GM19238 (cell line): ENCODE data around the gene DISP1.
"Not testable (repeated sequence)": the region's sequence is repeated elsewhere in the genome, so short reads cannot be mapped to it uniquely, and the experiment has no call there.

Experiments used
- DNase-seq: peaks from one replicate; pipeline ENCODE4 v3.0.0; 2011; ENCODE audit warnings: low spot score; ENCODE audit not compliant: insufficient read length

The DISP1 gene

DNA sequence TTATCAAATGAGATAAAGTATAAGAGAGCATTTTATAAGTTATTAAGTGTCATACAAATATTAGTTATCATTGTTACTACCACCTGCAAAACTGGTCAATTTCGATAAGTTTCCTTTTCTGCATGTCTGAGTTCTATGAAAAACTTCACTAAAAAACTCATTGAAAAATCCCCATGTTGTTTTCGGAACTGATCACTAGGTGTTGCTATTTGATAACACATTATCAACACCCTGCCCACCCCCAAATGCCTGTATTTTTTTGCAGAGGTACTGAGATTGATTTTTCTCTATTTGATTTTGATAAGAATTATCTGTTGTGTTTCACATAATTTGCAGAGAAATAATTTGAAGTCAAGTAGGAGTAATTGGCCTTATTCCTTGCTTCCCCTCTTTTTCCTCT lies 22.1 kb upstream of the DISP1 start:
- no peak for DNase-seq

DNA sequence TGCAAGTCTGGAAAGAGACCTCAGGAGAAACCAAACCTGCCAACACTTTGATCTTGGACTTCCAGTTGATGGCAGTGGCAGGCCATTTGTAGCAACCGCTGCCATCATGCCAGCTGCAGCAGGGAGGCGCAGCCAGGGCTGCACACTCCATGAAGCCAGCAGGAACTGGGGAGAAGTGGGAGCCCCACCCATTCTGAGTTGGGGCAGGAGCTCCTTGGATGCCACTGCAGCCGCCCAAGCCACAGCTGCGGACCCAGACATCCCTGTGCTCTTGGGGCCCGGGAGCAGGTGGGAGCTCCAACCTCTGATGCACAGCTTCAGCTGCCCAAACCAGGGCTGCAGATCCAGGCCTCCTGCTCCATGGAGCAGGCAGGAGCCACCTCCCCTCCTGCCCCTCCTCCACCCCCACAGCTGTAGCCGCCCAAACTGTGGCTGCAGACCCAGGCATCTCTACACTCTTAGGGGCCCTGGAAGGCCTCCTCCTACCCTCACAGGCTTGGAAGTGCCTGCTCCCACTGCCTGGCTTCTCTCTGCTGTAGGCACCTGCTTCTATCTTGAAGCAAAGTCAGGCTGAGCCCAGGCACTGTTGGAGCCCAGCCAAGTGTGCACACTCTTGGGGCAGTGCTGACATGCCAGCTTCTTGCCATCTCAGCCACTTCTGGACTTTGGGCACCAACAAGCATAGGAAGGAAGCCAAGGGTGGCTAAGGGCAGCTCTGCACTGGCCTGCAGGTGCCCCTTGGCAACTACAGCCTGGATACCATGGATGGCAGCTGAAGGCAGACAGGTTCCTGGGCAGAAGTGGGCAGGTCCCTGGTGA lies 20.0 kb upstream of the DISP1 start:
- DNase-seq: no peak

DNA sequence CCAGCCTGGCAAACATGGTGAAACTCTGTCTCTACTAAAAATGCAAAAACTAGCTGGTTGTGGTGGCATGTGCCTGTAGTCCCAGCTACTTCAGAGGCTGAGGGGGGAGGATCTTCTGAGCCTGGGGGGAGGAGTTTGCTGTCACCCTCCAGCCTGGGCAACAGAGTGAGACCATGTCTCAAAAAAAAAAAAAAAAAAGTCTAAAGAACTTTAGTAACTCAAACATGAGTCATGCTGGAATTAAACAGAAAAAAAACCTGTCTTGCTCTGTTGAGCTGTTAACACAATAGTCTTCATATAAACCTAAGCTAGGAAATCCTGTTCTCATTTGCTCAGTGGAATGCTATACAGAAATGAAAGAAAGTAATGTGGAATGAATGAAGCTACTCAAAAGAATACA lies 16.7 kb upstream of the DISP1 start:
- no peak for DNase-seq

DNA sequence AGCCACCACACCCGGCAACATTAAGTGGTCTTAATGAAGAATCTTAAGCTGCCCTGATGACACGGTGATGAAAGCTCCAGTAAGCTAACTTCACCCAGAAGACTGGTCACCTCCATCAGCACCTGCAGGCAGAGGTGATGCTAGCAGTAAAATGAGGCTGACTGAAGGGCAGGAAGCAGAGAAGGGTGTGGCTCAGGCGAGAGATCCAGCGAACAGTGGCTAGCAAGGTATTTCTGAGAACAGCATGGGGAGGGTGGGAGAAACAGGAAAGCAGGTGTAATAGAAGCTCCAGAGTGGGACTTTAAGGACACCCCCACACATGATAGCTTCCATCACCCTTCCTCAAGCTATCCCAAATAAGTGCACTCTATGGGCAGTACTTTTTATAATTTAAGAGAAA lies 15.9 kb upstream of the DISP1 start:
- no peak for DNase-seq

DNA sequence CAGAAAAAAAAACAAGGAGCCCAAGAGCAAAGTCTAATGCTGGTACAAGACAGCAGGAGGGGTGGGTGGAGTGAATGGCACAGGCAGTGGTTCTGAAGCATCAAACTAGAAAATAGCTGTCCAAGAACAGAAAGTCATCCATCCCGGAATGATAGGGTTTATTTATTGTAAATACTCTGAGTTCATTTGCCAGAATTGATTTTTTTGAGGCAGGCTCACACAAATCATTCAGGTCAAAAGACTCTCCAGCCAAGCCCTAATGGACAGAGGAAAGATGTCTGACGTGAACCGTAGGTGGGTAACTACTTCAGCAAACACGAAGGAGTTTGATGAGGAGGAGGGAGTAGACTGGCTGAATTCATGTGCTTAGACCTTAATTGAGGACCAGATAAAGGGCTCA lies 13.8 kb upstream of the DISP1 start:
- DNase-seq: no peak

DNA sequence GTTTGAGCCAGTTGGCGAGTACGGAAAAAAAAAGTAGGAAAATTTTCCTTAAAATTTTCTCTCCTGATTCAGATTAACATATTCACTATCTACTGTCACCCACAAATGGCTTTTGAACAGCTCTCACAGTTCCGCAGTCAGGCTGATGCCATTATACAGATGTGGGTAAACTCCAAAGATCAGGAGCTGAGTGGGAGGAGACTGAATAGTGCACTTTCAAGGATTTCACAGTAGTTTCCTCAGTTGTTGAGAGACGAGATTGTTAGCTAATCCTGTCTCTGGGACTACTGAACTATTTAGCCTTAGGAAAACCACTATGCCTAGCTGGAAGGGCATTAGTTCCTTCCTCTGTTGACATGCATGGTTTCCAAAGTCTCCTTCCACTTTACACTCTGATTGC lies 3.2 kb upstream of the DISP1 start:
- DNase-seq: no peak

DNA sequence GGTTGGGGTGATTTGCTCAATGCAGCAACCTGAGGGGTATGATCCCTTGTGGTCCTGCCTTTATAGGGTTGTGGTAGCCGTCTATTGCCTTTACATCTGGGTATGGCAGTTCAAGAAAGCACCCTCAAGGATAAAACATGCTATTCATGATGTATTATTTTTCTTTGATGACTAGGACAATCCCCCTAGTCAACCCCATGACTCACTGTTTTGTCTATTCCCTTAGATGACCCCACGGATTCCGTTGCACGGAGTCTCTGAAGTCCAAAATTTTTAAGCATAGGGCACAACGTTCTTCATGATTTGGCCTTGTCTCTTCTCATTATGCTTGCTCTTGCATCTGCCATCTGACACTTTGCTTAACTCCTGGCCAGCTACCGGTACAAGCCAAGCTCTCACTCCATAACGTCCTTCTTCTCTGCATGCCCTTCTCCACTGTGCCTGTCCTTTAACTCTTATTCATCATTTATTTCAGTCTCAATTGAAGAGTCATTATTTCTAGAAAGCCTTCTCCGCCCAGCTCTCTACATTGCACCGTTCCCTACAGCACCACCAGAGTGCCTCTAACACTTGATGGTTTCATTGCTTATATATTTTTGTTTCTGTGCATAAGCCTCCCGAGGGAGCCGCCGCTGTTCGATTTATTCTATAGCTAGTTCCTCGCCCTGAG lies 838 bp upstream of the DISP1 start:
- no peak for DNase-seq

DNA sequence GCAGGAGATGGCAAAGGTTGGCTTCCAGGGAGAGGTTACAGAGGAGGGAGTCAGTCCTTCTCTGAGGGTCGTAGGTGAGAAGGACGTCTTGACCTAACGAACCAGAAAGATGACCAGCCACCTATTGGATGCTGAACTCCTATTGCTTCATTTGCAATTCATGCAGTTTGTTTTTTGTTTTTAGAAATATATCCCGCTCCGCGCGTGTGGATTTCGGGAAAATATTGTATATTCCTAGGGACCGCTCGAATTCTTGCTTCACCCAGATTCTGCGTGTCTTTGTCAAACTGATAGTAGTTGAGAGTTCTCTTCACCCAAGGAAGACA lies 564 bp downstream of the DISP1 start:
- DNase-seq: no peak

DNA sequence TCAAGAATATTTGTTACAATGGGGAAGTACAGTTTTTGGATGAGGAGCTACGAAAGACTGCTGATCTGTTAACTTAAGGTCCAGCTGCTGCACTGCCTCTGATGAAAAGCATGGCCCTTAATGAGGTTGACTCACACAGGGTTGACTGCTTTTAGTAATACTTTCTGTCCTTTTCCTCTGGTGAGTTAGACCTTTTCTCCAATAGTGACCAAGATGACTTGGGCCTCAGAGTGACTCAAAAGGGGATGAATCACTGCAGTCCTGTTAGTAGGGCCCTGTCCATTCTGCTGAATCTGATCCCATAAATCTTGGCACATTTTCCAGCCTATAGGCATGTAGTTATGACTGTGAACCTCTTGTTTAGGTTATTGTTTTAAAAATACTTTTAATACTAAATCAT lies 2.7 kb downstream of the DISP1 start:
- DNase-seq: no peak

DNA sequence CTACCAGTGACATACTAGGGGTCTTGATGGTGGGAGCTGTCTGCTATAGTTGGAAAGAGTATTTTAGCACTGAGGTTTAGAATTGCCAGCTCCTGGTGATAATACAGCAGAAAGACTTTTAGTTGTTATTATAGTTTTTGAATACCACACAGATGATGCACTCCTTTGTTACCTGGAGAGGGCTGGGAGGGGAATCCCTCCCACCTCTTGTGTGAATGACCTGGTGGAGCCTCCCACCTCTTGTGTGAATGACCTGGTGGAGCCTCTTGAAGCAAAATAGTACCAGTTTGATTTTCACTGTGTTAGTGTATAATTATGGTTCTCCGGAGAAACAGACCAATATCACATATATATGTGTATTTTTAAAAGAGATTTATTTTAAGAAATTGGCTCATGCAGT lies 3.3 kb downstream of the DISP1 start:
- no peak for DNase-seq

DNA sequence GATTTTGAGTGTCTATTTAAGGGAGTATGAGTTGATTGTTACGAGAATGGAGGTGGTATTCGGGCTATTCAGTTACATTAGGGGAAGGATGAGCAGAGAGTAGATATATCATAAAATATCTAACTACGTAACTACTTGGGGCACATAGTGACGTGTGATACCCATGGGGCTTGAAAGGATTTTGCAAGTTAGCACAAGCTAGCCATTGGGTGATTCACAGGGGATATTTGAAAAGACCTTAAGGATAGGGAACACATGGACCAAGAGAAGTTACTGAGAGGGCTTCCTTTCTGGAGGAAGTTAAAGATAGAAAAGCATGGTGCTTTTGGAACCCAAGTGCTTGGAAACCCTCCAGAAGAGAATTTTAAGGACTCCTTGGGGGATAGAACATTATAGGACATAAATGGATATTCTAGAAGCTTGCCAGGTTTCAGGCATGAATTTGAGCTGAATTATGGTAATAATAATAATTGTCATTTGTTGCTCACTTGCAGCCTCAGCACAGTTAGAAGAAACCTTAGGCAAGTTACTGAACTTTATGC lies 5.4 kb downstream of the DISP1 start:
- DNase-seq: no peak

DNA sequence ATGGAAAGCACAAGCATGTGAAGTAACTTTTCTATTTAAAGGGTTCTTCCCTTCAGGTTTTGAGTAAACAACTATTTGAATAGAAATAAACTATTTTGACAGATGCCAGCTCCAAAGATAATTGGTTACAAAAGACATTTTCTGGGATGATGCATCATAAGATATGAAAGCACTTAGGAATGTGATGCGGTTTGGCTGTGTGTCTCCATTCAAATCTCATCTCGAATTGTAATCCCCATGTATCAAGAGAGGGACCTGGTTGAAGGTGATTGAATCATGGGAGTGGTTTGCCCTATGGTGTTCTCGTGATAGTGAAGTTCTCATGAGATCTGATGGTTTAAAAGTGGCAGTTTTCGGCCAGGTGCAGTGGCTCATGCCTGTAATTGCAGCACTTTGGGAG lies 6.4 kb downstream of the DISP1 start:
- DNase-seq: no peak

DNA sequence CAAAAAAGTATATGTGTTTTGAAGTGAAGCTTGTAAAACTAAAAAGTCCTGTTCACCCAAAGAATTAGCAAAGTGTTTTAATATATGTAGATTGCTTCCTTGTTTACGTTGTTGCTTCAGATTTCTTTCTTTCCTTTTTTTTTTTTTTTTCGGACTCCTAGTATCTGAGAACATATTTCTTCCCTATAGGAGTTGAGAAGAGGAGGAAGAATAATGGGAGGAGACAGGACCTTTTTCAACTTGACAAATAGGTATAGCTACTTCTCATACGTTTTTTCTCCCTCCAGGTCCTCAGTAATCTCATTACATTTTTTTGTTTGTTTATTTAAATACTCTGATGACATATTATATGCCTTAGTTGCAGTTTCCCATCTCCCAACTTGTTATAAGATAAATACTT lies 8.9 kb downstream of the DISP1 start:
- DNase-seq: no peak

DNA sequence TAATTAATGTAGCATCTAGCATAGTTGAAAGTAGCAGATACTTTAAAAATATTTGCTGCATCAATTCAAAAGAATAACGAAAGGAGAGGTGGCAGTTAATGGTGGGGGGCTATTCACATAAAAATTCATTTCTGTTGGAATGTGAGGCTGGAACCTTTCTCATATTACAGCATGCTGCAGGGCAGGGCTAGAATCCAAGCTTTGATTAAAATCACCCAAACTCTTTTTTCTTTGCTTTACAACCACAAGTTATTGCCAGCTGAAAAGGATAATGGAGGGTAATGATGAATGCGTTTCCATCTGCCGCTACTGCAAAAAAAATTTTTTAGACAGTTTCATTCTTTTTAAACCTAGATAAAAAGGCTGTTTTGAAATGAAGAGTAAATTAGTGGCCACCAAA lies 9.8 kb downstream of the DISP1 start:
- no peak for DNase-seq

DNA sequence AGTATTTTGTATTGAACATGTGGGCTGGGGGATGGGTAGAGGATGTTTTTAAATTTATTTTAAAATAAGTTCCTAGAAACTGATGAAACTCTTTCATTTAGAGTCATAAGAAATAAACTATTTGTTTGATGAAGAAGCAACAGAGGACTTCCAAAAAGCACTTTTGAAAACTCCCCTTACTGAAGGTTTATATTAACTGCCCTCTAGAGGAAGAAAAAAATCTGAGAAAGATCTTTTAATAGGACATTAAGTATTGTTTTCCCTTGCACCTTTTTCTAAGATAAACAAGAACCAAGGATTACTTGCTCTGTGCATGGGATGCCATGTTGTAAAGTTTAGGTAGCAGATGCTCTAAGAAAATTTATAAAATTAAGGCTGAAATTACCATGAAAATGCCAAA lies 14.1 kb downstream of the DISP1 start:
- DNase-seq: no peak

DNA sequence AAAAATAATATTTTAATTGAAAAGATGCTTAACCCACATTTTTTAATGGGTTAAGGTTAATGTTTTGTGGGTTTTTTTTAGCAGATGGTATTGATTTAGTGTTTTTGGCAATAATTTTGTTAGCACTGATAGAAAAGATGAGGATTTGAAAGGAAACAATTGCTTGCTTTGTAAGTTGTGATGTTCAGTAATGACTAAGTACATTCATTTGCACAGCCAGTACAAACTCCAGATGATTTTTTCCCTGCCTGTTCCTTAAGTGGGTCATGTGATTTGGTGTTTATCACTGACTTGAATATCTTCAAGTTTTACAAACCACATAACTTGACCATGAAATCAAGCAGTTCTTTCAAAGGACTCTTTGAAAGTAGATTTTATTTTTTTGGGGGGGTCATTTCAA lies 15.0 kb downstream of the DISP1 start:
- DNase-seq: no peak

DNA sequence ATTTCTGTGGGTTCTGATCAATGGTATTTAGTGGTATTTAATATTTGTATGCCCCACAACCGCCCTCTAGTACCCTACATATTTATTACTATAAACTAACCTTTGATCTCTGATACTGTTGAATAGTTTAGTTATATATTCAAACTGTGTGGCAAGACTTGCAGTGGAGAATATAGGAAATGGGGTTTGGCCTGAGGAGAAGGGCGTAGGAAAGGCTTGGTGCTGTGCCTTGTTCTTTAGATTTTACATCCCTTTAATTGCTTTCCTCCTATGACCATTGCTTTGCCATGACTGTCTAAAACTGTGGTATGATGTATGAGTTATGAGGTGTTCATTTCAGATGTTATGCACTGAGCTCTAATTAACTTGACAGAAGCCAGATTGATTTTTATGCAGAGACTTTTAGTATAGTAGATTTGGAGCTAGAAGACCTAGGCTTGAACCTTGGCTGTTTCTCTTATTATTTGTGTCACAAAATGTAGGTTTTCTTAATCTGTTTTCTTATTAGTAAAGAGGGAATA lies 18.6 kb downstream of the DISP1 start:
- DNase-seq: no peak

DNA sequence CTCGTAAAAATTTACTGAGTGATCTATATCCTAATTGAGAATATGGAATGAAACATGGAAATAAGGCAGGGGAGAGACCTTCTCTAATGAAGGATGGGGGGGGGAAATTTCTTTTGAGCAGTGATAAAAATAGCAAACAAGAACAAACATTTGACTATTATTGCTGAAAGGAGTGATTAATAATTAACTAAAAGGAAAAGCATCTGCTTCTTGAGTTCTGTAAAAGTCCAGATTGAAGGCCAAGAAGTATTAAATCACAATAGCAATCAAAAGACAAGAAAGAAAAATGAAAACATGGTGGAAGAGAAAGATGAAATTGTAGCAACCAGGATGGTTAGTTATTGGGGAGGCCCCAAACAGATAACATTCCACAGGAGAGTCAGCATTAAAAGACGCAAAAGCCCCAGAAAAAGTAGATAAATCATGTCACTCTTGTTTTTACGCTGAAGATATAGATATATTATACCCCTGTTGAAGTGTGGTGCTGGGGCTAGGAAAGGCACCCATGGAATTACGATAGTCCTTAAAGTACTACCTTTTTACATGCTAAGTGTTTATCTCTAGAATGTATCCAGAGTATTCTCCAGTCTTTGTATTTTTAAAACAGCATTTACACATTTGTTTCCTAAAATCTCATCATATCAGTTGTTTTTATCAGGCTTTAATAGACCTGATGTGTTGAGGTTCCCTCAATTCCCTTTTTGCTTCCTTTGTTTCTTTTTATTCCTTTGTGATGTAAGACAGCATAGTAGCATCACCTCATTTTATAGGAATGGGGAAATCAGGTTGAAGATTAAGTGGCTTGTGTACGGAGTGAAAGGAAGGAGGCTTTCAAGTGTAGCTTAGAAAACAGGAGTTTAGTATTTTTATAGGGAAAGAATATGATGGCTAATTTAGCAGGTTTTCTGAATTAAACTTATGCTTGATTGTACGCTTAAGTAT lies 28.9 kb downstream of the DISP1 start:
- no peak for DNase-seq

DNA sequence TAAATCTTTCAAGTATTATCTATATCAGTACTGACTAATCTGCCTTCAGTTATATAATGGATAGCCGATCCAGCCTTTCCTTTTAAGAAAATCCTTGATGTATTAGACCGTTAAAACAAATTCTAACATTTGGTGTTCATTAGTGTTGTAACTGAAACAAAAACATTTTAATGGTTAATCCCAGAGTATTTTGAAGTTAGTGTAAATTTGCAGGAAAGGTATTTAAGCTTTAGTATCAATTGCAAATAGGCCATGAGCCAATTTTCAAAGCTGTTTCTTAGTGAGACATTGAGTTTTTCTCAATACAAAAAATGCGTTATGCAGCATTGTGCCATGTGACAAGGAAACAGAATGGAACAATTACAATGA lies 29.6 kb downstream of the DISP1 start:
- DNase-seq: no peak

DNA sequence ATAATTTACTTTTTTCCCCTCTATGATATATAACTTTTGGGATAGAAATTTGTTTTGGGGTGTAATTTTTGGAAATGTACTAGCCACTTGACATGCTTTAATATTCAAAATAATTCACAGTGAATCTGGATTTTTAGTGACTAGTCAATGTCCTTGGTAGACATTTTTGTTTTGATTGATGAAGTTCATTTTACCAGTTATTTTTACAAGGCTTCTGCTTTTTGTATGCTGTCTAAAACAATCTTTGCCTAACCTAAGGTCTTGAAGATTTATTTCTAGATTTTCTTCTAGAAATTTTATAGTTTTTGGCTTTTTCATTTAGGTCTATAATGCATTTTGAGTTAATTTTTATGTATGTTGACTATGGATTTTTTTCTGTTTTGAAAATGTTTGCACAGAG lies 30.9 kb downstream of the DISP1 start:
- DNase-seq: no peak

DNA sequence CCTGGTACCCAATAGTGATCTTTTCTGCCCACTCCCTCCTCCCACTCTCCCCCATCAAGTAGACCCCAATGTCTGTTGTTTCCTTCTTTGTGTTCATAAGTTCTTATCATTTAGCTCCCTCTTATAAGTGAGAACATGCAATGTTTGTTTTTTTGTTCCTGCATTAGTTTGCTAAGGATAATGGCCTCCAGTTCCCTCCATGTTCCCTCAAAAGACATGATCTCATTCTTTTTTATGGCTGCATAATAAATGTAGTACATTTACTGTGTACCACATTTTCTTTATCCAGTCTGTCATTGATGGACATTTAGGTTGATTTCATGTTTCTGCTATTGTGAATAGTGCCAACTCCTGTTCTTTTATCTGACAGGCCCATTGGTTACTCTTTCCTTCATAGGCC lies 35.7 kb downstream of the DISP1 start:
- not testable (repeated sequence) for DNase-seq

DNA sequence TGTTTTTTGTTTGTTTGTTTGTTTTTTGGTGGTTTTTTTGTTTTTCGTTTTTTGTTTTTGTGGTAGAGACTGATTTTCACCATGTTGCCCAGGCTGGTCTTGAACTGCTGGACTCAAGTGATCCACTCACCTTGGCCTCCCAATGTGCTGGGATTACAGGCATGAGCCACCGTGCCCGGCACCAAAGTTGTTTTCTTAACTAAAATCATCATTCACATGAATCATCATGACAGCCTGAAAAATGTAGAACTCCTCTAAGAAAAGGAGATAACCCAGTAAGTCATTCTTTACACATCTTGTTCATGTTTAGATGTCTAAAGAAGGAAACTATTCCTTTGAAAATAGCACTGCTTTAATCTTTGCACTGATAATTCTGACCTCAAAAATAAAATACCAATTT lies 37.5 kb downstream of the DISP1 start:
- no peak for DNase-seq
